B cell (primary cell): ENCODE measurements around the gene CTNNA2. TPM values are rescaled to one million over a fixed set of nuclear protein-coding genes. Genes with fewer than 3 reads are reported as not detected.

Source experiments
- ATAC-seq: fragments of 200-7000 bp; cut with Tn5 transposase; one replicate; pipeline ENCODE4 v1.10.0; 2021; ENCODE audit warnings: low read depth, mild to moderate bottlenecking, moderate number of reproducible peaks, moderate library complexity
- CTCF ChIA-PET: fragments of 350-600 bp; sonication (Branson Sonifier 250); formaldehyde crosslinking; loops from one replicate; lab custom pipeline; 2021; ENCODE audit warnings: antibody characterized with exemption, inconsistent platforms; lab: Charles Lee
- POLR2A ChIA-PET: fragments of 350-600 bp; sonication (Branson Sonifier 250); formaldehyde crosslinking; loops from one replicate; lab custom pipeline; 2021; ENCODE audit warnings: antibody characterized with exemption; lab: Charles Lee
- DNase-seq: peaks from one replicate; pipeline ENCODE4 v3.0.0; 2013
- H2AFZ ChIP-seq: 2 replicates; pipeline ENCODE4 v1.6.1; 2012; ENCODE audit warnings: mild to moderate bottlenecking, low read depth, low read length; ENCODE audit not compliant: insufficient read depth, poor library complexity, severe bottlenecking
- H3K27ac ChIP-seq, 2 donors: 1 replicate in 1 of 2; 2 replicates in 1 of 2; pipeline ENCODE4 v1.5.1; 2012 to 2013; ENCODE audit warnings: low read length in 2 of 2, mild to moderate bottlenecking in 2 of 2, moderate library complexity in 1 of 2
- H3K27me3 ChIP-seq, 4 experiments: fragments of 200-600 bp in 1 of 4; sonication (generic) in 1 of 4; replicated peaks in 1 of 4; 1 replicate in 2 of 4; 2 replicates in 2 of 4; pipeline versions ENCODE4 v1.6.1 to v1.7.0; 2013 to 2016; ENCODE audit warnings: low read length in 3 of 4, mild to moderate bottlenecking in 2 of 4, mixed read lengths in 1 of 4, moderate library complexity in 1 of 4; ENCODE audit not compliant: insufficient read depth in 4 of 4, control insufficient read depth in 3 of 4; ENCODE audit errors: control extremely low read depth in 1 of 4
- H3K36me3 ChIP-seq, 2 experiments: replicated peaks in 1 of 2; 1 replicate in 1 of 2; 2 replicates in 1 of 2; pipeline versions ENCODE4 v1.6.1 to v1.7.1; 2013; ENCODE audit warnings: low read length in 1 of 2; ENCODE audit not compliant: insufficient read depth in 2 of 2, control insufficient read depth in 1 of 2; ENCODE audit errors: control extremely low read depth in 1 of 2, extremely low read depth in 1 of 2
- H3K4me1 ChIP-seq, 2 donors: fragments of 200-600 bp in 1 of 2; sonication (generic) in 1 of 2; 1 replicate in 1 of 2; 2 replicates in 1 of 2; pipeline versions ENCODE4 v1.5.1 to v1.6.1; 2013 to 2017; ENCODE audit warnings: low read length in 2 of 2; ENCODE audit not compliant: control insufficient read depth in 2 of 2, insufficient read depth in 2 of 2
- H3K4me2 ChIP-seq: replicated peaks from 2 replicates; pipeline ENCODE3; 2012; ENCODE audit warnings: mild to moderate bottlenecking, low read depth, low read length; ENCODE audit not compliant: poor library complexity, severe bottlenecking
- H3K4me3 ChIP-seq, 5 experiments: fragments of 200-600 bp in 1 of 5; sonication (generic) in 1 of 5; 1 replicate in 3 of 5; 2 replicates in 2 of 5; pipeline versions ENCODE4 v1.5.1 to v1.7.0; 2011 to 2016; ENCODE audit warnings: low read length in 4 of 5, mild to moderate bottlenecking in 4 of 5, low read depth in 2 of 5, control low read depth in 1 of 5, moderate library complexity in 1 of 5; ENCODE audit not compliant: insufficient read depth in 1 of 5; ENCODE audit errors: control extremely low read depth in 1 of 5, extremely low read depth in 1 of 5
- H3K79me2 ChIP-seq: fragments of 200-600 bp; sonication (generic); one replicate; pipeline ENCODE4 v1.6.0; 2016; ENCODE audit warnings: low read length; ENCODE audit not compliant: control insufficient read depth, insufficient read depth
- H3K9ac ChIP-seq: fragments of 200-600 bp; sonication (generic); 2 replicates; pipeline ENCODE4 v1.6.1; 2017; ENCODE audit warnings: mild to moderate bottlenecking, low read length, moderate library complexity
- H3K9me3 ChIP-seq, 3 donors: one replicate each; pipeline versions ENCODE4 v1.6.1 to v1.7.1; 2013; ENCODE audit warnings: low read length in 2 of 3; ENCODE audit not compliant: control insufficient read depth in 2 of 3, insufficient read depth in 1 of 3; ENCODE audit errors: control extremely low read depth in 1 of 3
- H4K20me1 ChIP-seq: 2 replicates; pipeline ENCODE4 v1.6.0; 2012; ENCODE audit warnings: mild to moderate bottlenecking, low read length; ENCODE audit not compliant: insufficient read depth, control insufficient read depth, poor library complexity, severe bottlenecking
- H3K27ac Mint-ChIP-seq: one replicate; pipeline ENCODE4 v1.8.0; 2021; ENCODE audit warnings: mixed read lengths
- H3K27me3 Mint-ChIP-seq: one replicate; pipeline ENCODE4 v1.8.0; 2021; ENCODE audit warnings: mixed read lengths
- H3K4me1 Mint-ChIP-seq: one replicate; pipeline ENCODE4 v1.8.0; 2021; ENCODE audit warnings: mixed read lengths
- H3K4me3 Mint-ChIP-seq: one replicate; pipeline ENCODE4 v1.8.0; 2021; ENCODE audit warnings: mixed read lengths
- H3K9me3 Mint-ChIP-seq: one replicate; pipeline ENCODE4 v1.8.0; 2022; ENCODE audit warnings: mixed read lengths; ENCODE audit not compliant: insufficient read depth
- CTCF ChIP-seq: fragments of 200-600 bp; IDR thresholded peaks from one replicate; pipeline ENCODE4 v1.8.0; 2022; ENCODE audit warnings: antibody characterized with exemption, mild to moderate bottlenecking
- EZH2 ChIP-seq: IDR thresholded peaks from 2 replicates; pipeline ENCODE4 v1.6.1; 2012; ENCODE audit warnings: borderline replicate concordance, low read depth, mild to moderate bottlenecking, moderate library complexity, low read length; ENCODE audit not compliant: insufficient read depth, poor library complexity, severe bottlenecking
- WGBS: methylation state at CpG from one replicate; pipeline ENCODE4 v1.1.5; 2013; ENCODE audit warnings: missing lambda C conversion rate; ENCODE audit not compliant: insufficient coverage; 5-methylcytosine and 5-hydroxymethylcytosine counted together
- intact Hi-C: fragments of 100-400 bp; cut with micrococcal nuclease; formaldehyde crosslinking; loops from one replicate; pipeline ENCODE4 v1.10.0; 2022
- polyA plus RNA-seq: library from polyadenylated mRNA; depleted of rRNA; stranded (reverse); fragments of >200 nt; gene quantifications from 2 replicates; pipeline ENCODE4 v1.2.3, GENCODE V29; 2012
- total RNA-seq, 2 donors: library from RNA; stranded (reverse); fragments of 120-200 nt in 1 of 2; gene quantifications; 1 replicate in 1 of 2; 2 replicates in 1 of 2; pipeline versions ENCODE4 v1.2.3 to v1.2.4, GENCODE V29; 2013 to 2022

The CTNNA2 gene
- total and polyA plus RNA-seq, 2 donors (not counting 1 experiment from before 2014, with no cell fraction given) = not detected

GRCh38 chr2:80592106-80592505, 1079.3 kb downstream of the CTNNA2 start:
- Mint-ChIP-seq H3K27me3 (no peaks in the 10 kb centered on the region), H3K4me3 (no peak overlapping the region), H3K4me1 (no peaks in the 10 kb centered on the region), H3K27ac (no peak overlapping the region), H3K9me3 (peaks cover 3% of the 10 kb centered on the region)
- ChIA-PET CTCF (no interaction called here), POLR2A (no interaction called here)
- Histone ChIP-seq H3K4me3 (no peak overlapping the region), H3K9ac (no peak overlapping the region), H3K9me3 (no peaks in the 10 kb centered on the region), H2AFZ (no peak overlapping the region), H3K4me2 (no peak overlapping the region), H3K27ac (no peak overlapping the region), H3K79me2 (no peaks in the 10 kb centered on the region), H3K36me3 (no peaks in the 10 kb centered on the region), H4K20me1 (no peaks in the 10 kb centered on the region), H3K4me1 (no peaks in the 10 kb centered on the region), H3K27me3 (no peaks in the 10 kb centered on the region)
- ATAC-seq (no peak), DNase-seq (no peak)
- no peak for TF ChIP-seq CTCF
- TF ChIP-seq EZH2 = no peak
- 92% methylated on average over 1 of the region's 2 CpGs for whole genome bisulfite sequencing
- intact Hi-C loops = no loop called here

- H4K20me1 ChIP-seq = no peaks in the 10 kb centered on the region
- no peaks in the 10 kb centered on the region for H3K27me3 Mint-ChIP-seq
- no peaks in the 10 kb centered on the region for H3K36me3 ChIP-seq
- no peak for ATAC-seq
- CTCF ChIA-PET = no interaction called here
- H3K4me1 Mint-ChIP-seq = no peaks in the 10 kb centered on the region
- no peaks in the 10 kb centered on the region for H3K9me3 ChIP-seq
- no peak overlapping the region for H3K4me3 Mint-ChIP-seq
- no peak overlapping the region for H3K9ac ChIP-seq
- POLR2A ChIA-PET = no interaction called here
- H3K79me2 ChIP-seq = no peaks in the 10 kb centered on the region
- no peak overlapping the region for H3K27ac Mint-ChIP-seq
- TF ChIP-seq CTCF (no peak), EZH2 (no peak)
- H3K27ac ChIP-seq = no peak overlapping the region
- H3K4me1 ChIP-seq = no peaks in the 10 kb centered on the region
- intact Hi-C loops = no loop called here
- H3K27me3 ChIP-seq = no peaks in the 10 kb centered on the region
- no peak for DNase-seq
- H3K4me2 ChIP-seq = no peak overlapping the region
- no peak overlapping the region for H2AFZ ChIP-seq
- H3K9me3 Mint-ChIP-seq = no peaks in the 10 kb centered on the region
- no peak overlapping the region for H3K4me3 ChIP-seq
These were observed 1097.3 kb downstream of the CTNNA2 start for GRCh38 chr2:80610108-80610507.
